ENCODE measurements around the gene NR1D1. TPM values are rescaled to one million over a fixed set of nuclear protein-coding genes. Genes with fewer than 3 reads are reported as not detected.
A peak's percentile ranks its signal among the peaks of the same experiment; 100 is the strongest.

Gene NR1D1
- total and polyA plus RNA-seq, 2 of the 13 experiments (the other 11 are each of a cell fraction or from before 2014, with no cell fraction given): 2.1 to 2.7 TPM

GRCh38 chr17:40098846-40099618 is 1.4 kb downstream of the NR1D1 start (continued):
- TF ChIP-seq CREB3 (CRISPR knock-in tag; IDR thresholded peaks at IDR 0.05) (peak; percentile 85), GMEB2 (CRISPR knock-in tag; IDR thresholded peaks at IDR 0.05; ENCODE audit: low read depth) (peak; percentile 32; the same call in 1 of the 2 replicates), AKAP8 (CRISPR knock-in tag; IDR thresholded peaks at IDR 0.05) (peak; percentile 84; the same call in 1 of the 2 replicates), ELF3 (CRISPR knock-in tag; IDR thresholded peaks at IDR 0.05) (peak; percentile 98), NFYC (CRISPR knock-in tag; IDR thresholded peaks at IDR 0.05) (peak; percentile 84), ZNF224 (CRISPR knock-in tag; IDR thresholded peaks at IDR 0.05) (peak; percentile 94), ZMYM4 (CRISPR knock-in tag; IDR thresholded peaks at IDR 0.05) (peak; percentile 86), DMTF1 (CRISPR knock-in tag; IDR thresholded peaks at IDR 0.05) (no peak; the same call in 1 of the 2 replicates), ATF2 (CRISPR knock-in tag; IDR thresholded peaks at IDR 0.05) (peak; percentile 92), ZFP36L2 (CRISPR knock-in tag; IDR thresholded peaks at IDR 0.05) (0 out of 2 replicates have a peak, but pooled peaks have one; percentile 86), ZNF362 (CRISPR knock-in tag; IDR thresholded peaks at IDR 0.05; ENCODE audit: borderline replicate concordance) (peak; percentile 60; the same call in 1 of the 2 replicates), ZNF639 (CRISPR knock-in tag; conservative IDR thresholded peaks at IDR 0.05) (peak; percentile 75; the same call in 1 of the 2 replicates), ZNF101 (CRISPR knock-in tag; IDR thresholded peaks at IDR 0.05; ENCODE audit: borderline replicate concordance, low read depth) (peak; percentile 74; the same call in 1 of the 2 replicates), ZZZ3 (CRISPR knock-in tag; IDR thresholded peaks at IDR 0.05; ENCODE audit: borderline replicate concordance) (peak; percentile 91), ETV6 (CRISPR knock-in tag; conservative IDR thresholded peaks at IDR 0.05) (peak; percentile 92), ARID2 (CRISPR knock-in tag; IDR thresholded peaks at IDR 0.05; ENCODE audit: borderline replicate concordance) (peak; percentile 84; the same call in 1 of the 2 replicates), ZNF589 (CRISPR knock-in tag; conservative IDR thresholded peaks at IDR 0.05) (peak; percentile 98), ZNF629 (CRISPR knock-in tag; conservative IDR thresholded peaks at IDR 0.05) (no peak), SRF (IDR thresholded peaks at IDR 0.05; ENCODE audit: low read depth, low read length) (peak; percentile 48; the same call in 1 of the 2 replicates)
